H1 (cell line): Measurements from ENCODE around the gene HGFAC. TPM values are rescaled to one million over a fixed set of nuclear protein-coding genes. Genes with fewer than 3 reads are reported as not detected.

Experiments
- CTCF ChIA-PET: fragments of 300-600 bp; sonication (Branson Sonifier 250); formaldehyde crosslinking; loops from one replicate; lab custom pipeline; 2021; ENCODE audit not compliant: partially characterized antibody; lab: Charles Lee
- POLR2A ChIA-PET: fragments of 300-600 bp; sonication (Branson Sonifier 250); formaldehyde crosslinking; loops from one replicate; lab custom pipeline; 2021; ENCODE audit warnings: inconsistent platforms; ENCODE audit not compliant: partially characterized antibody; lab: Charles Lee
- DNase-seq, 2 experiments: peaks; one replicate each; pipeline versions ENCODE4 v3.0.0 to v3.0.0-alpha.2; 2010 to 2022; ENCODE audit warnings: low spot score in 2 of 2, low read depth in 1 of 2, mixed read lengths in 1 of 2
- FAIRE-seq: peaks from 2 replicates; lab custom pipeline; 2011; peaks lifted over from hg19 to GRCh38; lab: Jason Lieb, UNC
- H2AFZ ChIP-seq: 2 replicates; pipeline ENCODE4 v1.8.1; 2012; ENCODE audit warnings: low read length, inconsistent platforms
- H2AK5ac ChIP-seq: 2 replicates; pipeline ENCODE4 v1.6.1; 2013; ENCODE audit warnings: low read depth, low read length
- H2BK120ac ChIP-seq: replicated peaks from 2 replicates; pipeline ENCODE3; 2013; ENCODE audit warnings: low read depth, low read length, inconsistent platforms
- H2BK12ac ChIP-seq: 2 replicates; pipeline ENCODE4 v1.6.1; 2013; ENCODE audit warnings: low read depth, low read length
- H2BK15ac ChIP-seq: 2 replicates; pipeline ENCODE4 v1.6.1; 2013; ENCODE audit warnings: low read length
- H2BK20ac ChIP-seq: 2 replicates; pipeline ENCODE4 v1.6.1; 2013; ENCODE audit warnings: low read length
- H2BK5ac ChIP-seq: 2 replicates; pipeline ENCODE4 v1.6.1; 2013; ENCODE audit warnings: low read depth, low read length
- H3K14ac ChIP-seq: 2 replicates; pipeline ENCODE4 v1.6.1; 2013; ENCODE audit warnings: inconsistent platforms; ENCODE audit not compliant: insufficient read length
- H3K18ac ChIP-seq: 2 replicates; pipeline ENCODE4 v1.6.1; 2013; ENCODE audit warnings: low read length; ENCODE audit errors: extremely low read depth
- H3K23ac ChIP-seq: 2 replicates; pipeline ENCODE4 v1.6.1; 2013; ENCODE audit warnings: inconsistent platforms; ENCODE audit not compliant: insufficient read length
- H3K23me2 ChIP-seq: 2 replicates; pipeline ENCODE4 v1.6.1; 2013; ENCODE audit warnings: low read depth, low read length
- H3K27ac ChIP-seq: 2 replicates; pipeline ENCODE4 v1.6.1; 2011; ENCODE audit warnings: low read depth, low read length, inconsistent platforms
- H3K27me3 ChIP-seq, 4 experiments: replicated peaks in 1 of 4; 1 replicate in 1 of 4; 2 replicates in 3 of 4; pipeline versions ENCODE4 v1.6.1 to v1.8.1; 2011 to 2013; ENCODE audit warnings: low read length in 3 of 4, mild to moderate bottlenecking in 3 of 4, inconsistent platforms in 2 of 4, mixed read lengths in 2 of 4, moderate library complexity in 1 of 4; ENCODE audit not compliant: control insufficient read depth in 3 of 4, insufficient read depth in 3 of 4; ENCODE audit errors: extremely low read depth in 1 of 4
- H3K36me3 ChIP-seq, 4 experiments: 2 replicates each; pipeline versions ENCODE4 v1.6.1 to v1.8.1; 2011 to 2013; ENCODE audit warnings: mild to moderate bottlenecking in 4 of 4, low read length in 3 of 4, moderate library complexity in 2 of 4, control low read depth in 1 of 4, inconsistent platforms in 1 of 4; ENCODE audit not compliant: insufficient read depth in 4 of 4, control insufficient read depth in 2 of 4
- H3K4ac ChIP-seq: replicated peaks from 2 replicates; pipeline ENCODE3; 2013; ENCODE audit warnings: low read length, low read depth, mixed read lengths, inconsistent platforms; ENCODE audit not compliant: insufficient read length
- H3K4me1 ChIP-seq, 4 experiments: replicated peaks in 1 of 4; 1 replicate in 1 of 4; 2 replicates in 3 of 4; pipeline versions ENCODE4 v1.6.1 to v1.8.1; 2011 to 2013; ENCODE audit warnings: low read length in 3 of 4, inconsistent platforms in 2 of 4, mixed read lengths in 1 of 4; ENCODE audit not compliant: insufficient read depth in 4 of 4, control insufficient read depth in 3 of 4
- H3K4me2 ChIP-seq, 2 experiments: 2 replicates each; pipeline versions ENCODE4 v1.6.1 to v1.8.1; 2011 to 2013; ENCODE audit warnings: low read depth in 2 of 2, low read length in 2 of 2, control low read depth in 1 of 2, inconsistent platforms in 1 of 2, mild to moderate bottlenecking in 1 of 2; ENCODE audit not compliant: insufficient read depth in 1 of 2
- H3K4me3 ChIP-seq, 4 experiments: fragments of 200-600, 300-600 bp in 1 of 4; sonication (generic), shearing (Covaris generic), sonication (Bioruptor Twin) in 1 of 4; 2 replicates each; pipeline versions ENCODE4 v1.5.1 to v1.8.1; 2011 to 2016; ENCODE audit warnings: low read length in 4 of 4, low read depth in 3 of 4, control low read depth in 2 of 4, inconsistent platforms in 2 of 4, mild to moderate bottlenecking in 2 of 4, mixed read lengths in 1 of 4, moderate library complexity in 1 of 4; ENCODE audit not compliant: insufficient read depth in 2 of 4; ENCODE audit errors: extremely low read depth in 1 of 4
- H3K56ac ChIP-seq: replicated peaks from 2 replicates; pipeline ENCODE3; 2013; ENCODE audit warnings: low read depth, mild to moderate bottlenecking, mixed read lengths, low read length, inconsistent platforms; ENCODE audit not compliant: insufficient read length
- H3K79me1 ChIP-seq: 2 replicates; pipeline ENCODE4 v1.6.1; 2013; ENCODE audit warnings: low read depth, low read length, control low read depth
- H3K79me2 ChIP-seq, 2 experiments: 2 replicates each; pipeline versions ENCODE4 v1.6.1 to v1.8.1; 2012 to 2013; ENCODE audit warnings: low read length in 2 of 2, mild to moderate bottlenecking in 2 of 2, inconsistent platforms in 1 of 2; ENCODE audit not compliant: insufficient read depth in 2 of 2, control insufficient read depth in 1 of 2
- H3K9ac ChIP-seq, 4 experiments: replicated peaks in 1 of 4; 1 replicate in 1 of 4; 2 replicates in 3 of 4; pipeline versions ENCODE4 v1.6.1 to v1.8.1; 2011 to 2013; ENCODE audit warnings: low read depth in 3 of 4, low read length in 3 of 4, control low read depth in 2 of 4, mild to moderate bottlenecking in 2 of 4, moderate library complexity in 2 of 4, inconsistent platforms in 1 of 4; ENCODE audit errors: extremely low read depth in 1 of 4
- H3K9me3 ChIP-seq, 2 experiments: 2 replicates each; pipeline versions ENCODE4 v1.6.1 to v1.8.1; 2012 to 2013; ENCODE audit warnings: mild to moderate bottlenecking in 2 of 2, moderate library complexity in 2 of 2, control low read depth in 1 of 2, inconsistent platforms in 1 of 2, low read depth in 1 of 2, low read length in 1 of 2, mixed read lengths in 1 of 2; ENCODE audit not compliant: insufficient read depth in 2 of 2
- H4K20me1 ChIP-seq, 2 experiments: replicated peaks in 1 of 2; 2 replicates each; pipeline versions ENCODE3 to v1.8.1; 2011 to 2013; ENCODE audit warnings: inconsistent platforms in 2 of 2, low read length in 2 of 2, mild to moderate bottlenecking in 1 of 2; ENCODE audit not compliant: insufficient read depth in 2 of 2, control insufficient read depth in 1 of 2
- H4K5ac ChIP-seq: 2 replicates; pipeline ENCODE4 v1.6.1; 2013; ENCODE audit warnings: low read length, low read depth, mixed read lengths, inconsistent platforms; ENCODE audit not compliant: insufficient read length
- H4K8ac ChIP-seq: 2 replicates; pipeline ENCODE4 v1.8.0; 2013; ENCODE audit warnings: mild to moderate bottlenecking, moderate library complexity, low read length, inconsistent platforms; ENCODE audit not compliant: insufficient read depth; ENCODE audit errors: extremely low read depth
- H4K91ac ChIP-seq: replicated peaks from 2 replicates; pipeline ENCODE3; 2013; ENCODE audit warnings: low read length, mixed read lengths, inconsistent platforms; ENCODE audit not compliant: insufficient read length
- NRF1 ChIP-seq: IDR thresholded peaks from 2 replicates; pipeline ENCODE4 v1.6.1; 2011; ENCODE audit warnings: mild to moderate bottlenecking, low read depth, low read length, improper control_type of control experiment
- PHF8 ChIP-seq: fragments of 200-600 bp; sonication (generic); conservative IDR thresholded peaks from 2 replicates; pipeline ENCODE4 v1.7.1; 2012; ENCODE audit warnings: low read depth, mild to moderate bottlenecking, inconsistent platforms, low read length, moderate library complexity
- SIX5 ChIP-seq: IDR thresholded peaks from 2 replicates; pipeline ENCODE4 v1.6.1; 2011; ENCODE audit warnings: mild to moderate bottlenecking, low read depth, low read length
- SP2 ChIP-seq: IDR thresholded peaks from 2 replicates; pipeline ENCODE4 v1.6.1; 2012; ENCODE audit warnings: mild to moderate bottlenecking, low read length, inconsistent platforms
- USF2 ChIP-seq: IDR thresholded peaks from 2 replicates; pipeline ENCODE4 v1.6.1; 2011; ENCODE audit warnings: low read length, improper control_type of control experiment
- YY1 ChIP-seq: IDR thresholded peaks from 2 replicates; pipeline ENCODE4 v1.6.1; 2011; ENCODE audit warnings: low read depth, mild to moderate bottlenecking, low read length
- WGBS, 2 experiments: shearing (Covaris generic) in 1 of 2; methylation state at CpG; one replicate each; pipeline versions ENCODE4 v1.1.6 to v1.1.7; 2013 to 2015; ENCODE audit warnings: low lambda C conversion rate in 2 of 2, mixed read lengths in 2 of 2, inconsistent platforms in 1 of 2, low coverage in 1 of 2, missing lambda C conversion rate in 1 of 2; ENCODE audit not compliant: insufficient replicate concordance in 2 of 2, insufficient coverage in 1 of 2, insufficient read length in 1 of 2; ENCODE audit errors: extremely low coverage in 1 of 2, missing lambda C conversion rate in 1 of 2; 5-methylcytosine and 5-hydroxymethylcytosine counted together
- polyA plus RNA-seq, 7 experiments: library from polyadenylated mRNA; depleted of rRNA in 3 of 7; stranded (reverse) in 5 of 7; unstranded in 2 of 7; fragments of >200 nt in 5 of 7; fragments of 200-250 nt in 2 of 7; gene quantifications; 1 replicate in 5 of 7; 2 replicates in 1 of 7; 4 replicates in 1 of 7; pipeline versions ENCODE4 v1.2.1 to v1.2.3, GENCODE V29; 2011 to 2013; ENCODE audit warnings: missing spikeins in 2 of 7, mixed read lengths in 2 of 7
- total RNA-seq: library from RNA; stranded (reverse); fragmentation: NEBNext Ultra II Directional; extraction: Animal tissue kit (Norgen Biotek cat#: 25700); gene quantifications from 2 replicates; pipeline ENCODE4 v1.2.1, GENCODE V29; 2021
- TF ChIP-seq, protein P1 (sequence below): IDR thresholded peaks from 2 replicates; pipeline ENCODE4 v1.6.1; 2011; ENCODE audit warnings: low read depth, mild to moderate bottlenecking, low read length; ENCODE audit not compliant: insufficient read depth

The HGFAC gene
- total and polyA plus RNA-seq, 2 of the 8 experiments (the other 6 are each of a cell fraction or from before 2014, with no cell fraction given): 0.14 to 0.15 TPM

DNA sequence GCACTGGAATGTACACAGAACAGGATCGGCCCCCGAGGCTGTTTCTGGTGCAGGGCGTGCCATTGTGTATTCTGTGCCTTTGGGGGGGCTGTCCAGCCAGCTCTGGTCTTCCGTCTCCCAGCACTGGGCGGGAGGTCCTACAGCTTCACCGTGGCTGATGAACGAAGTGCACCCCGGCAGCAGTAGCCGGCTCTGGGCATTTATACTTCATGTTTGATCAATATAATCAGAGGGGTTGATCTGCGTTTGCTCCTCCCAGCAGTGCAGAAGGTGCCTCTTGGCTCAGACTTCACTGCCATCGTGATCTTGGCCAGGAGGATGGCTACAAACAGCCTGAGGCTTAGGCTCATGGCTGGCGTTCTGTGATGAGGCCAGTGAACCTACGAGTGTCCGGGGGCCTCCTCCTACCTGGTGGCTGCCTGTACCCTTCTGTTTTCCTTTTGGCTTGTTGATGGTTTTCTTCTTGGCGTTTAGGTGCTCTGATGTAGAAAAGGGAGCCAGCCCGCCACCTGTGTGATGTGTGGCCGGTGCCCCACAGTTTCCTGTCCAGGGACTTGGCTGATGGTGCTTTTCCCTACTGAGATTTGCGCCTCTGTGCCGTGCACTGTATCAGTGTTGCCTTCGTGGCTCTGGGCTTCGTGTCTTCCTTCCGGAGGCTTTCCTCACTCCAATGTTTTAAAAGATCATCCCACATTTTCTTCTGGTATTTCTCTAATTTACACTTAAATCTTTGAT is 31.2 kb upstream of the HGFAC start:
- H2BK5ac ChIP-seq: no peak overlapping the region
- no peaks in the 10 kb centered on the region for H3K79me2 ChIP-seq

More for the DNA sequence above, 31.2 kb upstream of the HGFAC start:
- Histone ChIP-seq H3K23ac (no peak overlapping the region), H4K5ac (no peak overlapping the region), H3K23me2 (no peaks in the 10 kb centered on the region; the same call in 1 of the 2 replicates), H2AFZ (no peak overlapping the region), H3K4me3 (no peak overlapping the region), H3K4me2 (no peak overlapping the region), H2BK12ac (no peak overlapping the region), H2BK20ac (no peak overlapping the region), H3K27me3 (no peaks in the 10 kb centered on the region), H3K36me3 (no peaks in the 10 kb centered on the region), H2BK120ac (no peak overlapping the region), H3K56ac (no peak overlapping the region), H3K9ac (no peak overlapping the region; a peak in 1 of 7 replicates), H3K79me1 (peaks cover 4% of the 10 kb centered on the region), H4K91ac (no peak overlapping the region), H3K4me1 (no peaks in the 10 kb centered on the region; a peak in 4 of 7 replicates), H4K20me1 (peaks cover 2 to 10% of the 10 kb centered on the region in 2 experiments), H3K18ac (no peak overlapping the region; the same call in 1 of the 2 replicates), H3K9me3 (no peaks in the 10 kb centered on the region), H3K4ac (no peak overlapping the region), H2AK5ac (no peak overlapping the region), H4K8ac (no peak overlapping the region), H3K27ac (no peak overlapping the region), H3K14ac (no peak overlapping the region), H2BK15ac (no peak overlapping the region)
- 88% methylated on average over 22 of the region's 22 CpGs; no CpG with 5 or more reads in 1 of the 2 experiments for WGBS, 2 experiments
- no peak for DNase-seq
- POLR2A ChIA-PET: no interaction called here
- no peak for FAIRE-seq
- CTCF ChIA-PET: interaction anchor here (1.0 to 4.0 kb wide), 9 partner anchors 7 to 70 kb away, joined by 3 to 23 read pairs (median 4); no protein-coding TSS in a partner anchor
- TF ChIP-seq SIX5 (no peak), USF2 (no peak), SP2 (no peak), YY1 (no peak), PHF8 (no peak), NRF1 (no peak)
- TF ChIP-seq, protein P1, sequence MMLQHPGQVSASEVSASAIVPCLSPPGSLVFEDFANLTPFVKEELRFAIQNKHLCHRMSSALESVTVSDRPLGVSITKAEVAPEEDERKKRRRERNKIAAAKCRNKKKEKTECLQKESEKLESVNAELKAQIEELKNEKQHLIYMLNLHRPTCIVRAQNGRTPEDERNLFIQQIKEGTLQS: no peak
